Stomach (tissue), 4 donors: ENCODE results near the gene IGDCC3.

Experiments used
- CTCF ChIP-seq, 7 experiments: fragments of 450-650 bp in 4 of 7; fragments of 200-600 bp in 3 of 7; sonication (generic) in 3 of 7; IDR thresholded peaks; one replicate each; pipeline ENCODE4 v1.5.1; 2016 to 2019; ENCODE audit warnings: antibody characterized with exemption in 7 of 7, control low read depth in 2 of 7, mild to moderate bottlenecking in 1 of 7
- POLR2A ChIP-seq, 4 donors: fragments of 450-650 bp; IDR thresholded peaks; one replicate each; pipeline ENCODE4 v1.6.1; 2016; ENCODE audit warnings: antibody characterized with exemption in 4 of 4, control low read depth in 2 of 4, mild to moderate bottlenecking in 1 of 4, moderate library complexity in 1 of 4

GRCh38 chr15:65402961-65403360, 25.2 kb upstream of the IGDCC3 start:
- TF ChIP-seq CTCF (IDR thresholded peaks at IDR 0.05) = no peak
- no peak for TF ChIP-seq POLR2A (IDR thresholded peaks at IDR 0.05)
